Tongue (tissue), 2 donors: ENCODE data around the gene NPB. TPM values are rescaled to one million over a fixed set of nuclear protein-coding genes. Genes with fewer than 3 reads are reported as not detected.

ENCODE experiments used
- DNase-seq: peaks from one replicate; pipeline ENCODE4 v3.0.0-alpha.2; 2015
- total RNA-seq: library from RNA; depleted of rRNA; stranded (reverse); fragments of >200 nt; gene quantifications from one replicate; pipeline ENCODE4 v1.2.3, GENCODE V29; 2014

Gene NPB
- total RNA-seq, 1 donor from 2014 or later = 1.0 TPM

GRCh38 chr17:81869221-81870130 lies 32.6 kb upstream of the NPB start:
- DNase-seq = peak; percentile 62

- DNase-seq = peak; percentile 48
Observed at GRCh38 chr17:81870131-81870980, 31.7 kb upstream of the NPB start.

- no peak for DNase-seq
Observed at GRCh38 chr17:81870981-81871386, 31.1 kb upstream of the NPB start, which contains the start of gene ARHGDIA. TSS of gene ARHGDIA (minus strand) at chr17:81871337. CDS start at chr17:81869930, 1,407 bp downstream.

- peak; percentile 97 for DNase-seq
Observed at GRCh38 chr17:81871387-81872230, 30.4 kb upstream of the NPB start.

- DNase-seq = no peak
Observed at GRCh38 chr17:81877569-81877968, 24.5 kb upstream of the NPB start.

GRCh38 chr17:81878294-81878693 lies 23.7 kb upstream of the NPB start:
- no peak for DNase-seq

GRCh38 chr17:81879121-81879520 lies 22.9 kb upstream of the NPB start:
- DNase-seq = no peak

- no peak for DNase-seq
Observed at GRCh38 chr17:81884520-81884919, 17.5 kb upstream of the NPB start.

- no peak for DNase-seq
Observed at GRCh38 chr17:81884968-81885367, 17.1 kb upstream of the NPB start.

GRCh38 chr17:81885454-81885853 lies 16.6 kb upstream of the NPB start:
- DNase-seq = peak; percentile 53

- DNase-seq = peak; percentile 42
Observed at GRCh38 chr17:81885869-81886548, 16.0 kb upstream of the NPB start.

GRCh38 chr17:81888105-81888987 lies 13.7 kb upstream of the NPB start:
- DNase-seq = no peak

- no peak for DNase-seq
Observed at GRCh38 chr17:81888988-81889595, 12.9 kb upstream of the NPB start.

- DNase-seq = no peak
Observed at GRCh38 chr17:81889602-81890001, 12.4 kb upstream of the NPB start.

GRCh38 chr17:81890447-81891302 lies 11.4 kb upstream of the NPB start:
- no peak for DNase-seq

- DNase-seq = no peak
Observed at GRCh38 chr17:81891303-81891552, 10.8 kb upstream of the NPB start.

GRCh38 chr17:81895400-81895799 lies 6.6 kb upstream of the NPB start:
- no peak for DNase-seq

GRCh38 chr17:81898029-81898866 lies 3.8 kb upstream of the NPB start:
- DNase-seq = no peak
